HG02885 (cell line): ENCODE data around the gene CD2.

ENCODE experiments used
- ATAC-seq: cut with Tn5 transposase; IDR thresholded peaks from one replicate; pipeline ENCODE4 v1.9.1; 2021; ENCODE audit warnings: mild to moderate bottlenecking; ENCODE audit not compliant: unreplicated experiment, poor library complexity

Gene CD2

GRCh38 chr1:116811321-116811720 is 57.1 kb downstream of the CD2 start:
- no peak for ATAC-seq

DNA sequence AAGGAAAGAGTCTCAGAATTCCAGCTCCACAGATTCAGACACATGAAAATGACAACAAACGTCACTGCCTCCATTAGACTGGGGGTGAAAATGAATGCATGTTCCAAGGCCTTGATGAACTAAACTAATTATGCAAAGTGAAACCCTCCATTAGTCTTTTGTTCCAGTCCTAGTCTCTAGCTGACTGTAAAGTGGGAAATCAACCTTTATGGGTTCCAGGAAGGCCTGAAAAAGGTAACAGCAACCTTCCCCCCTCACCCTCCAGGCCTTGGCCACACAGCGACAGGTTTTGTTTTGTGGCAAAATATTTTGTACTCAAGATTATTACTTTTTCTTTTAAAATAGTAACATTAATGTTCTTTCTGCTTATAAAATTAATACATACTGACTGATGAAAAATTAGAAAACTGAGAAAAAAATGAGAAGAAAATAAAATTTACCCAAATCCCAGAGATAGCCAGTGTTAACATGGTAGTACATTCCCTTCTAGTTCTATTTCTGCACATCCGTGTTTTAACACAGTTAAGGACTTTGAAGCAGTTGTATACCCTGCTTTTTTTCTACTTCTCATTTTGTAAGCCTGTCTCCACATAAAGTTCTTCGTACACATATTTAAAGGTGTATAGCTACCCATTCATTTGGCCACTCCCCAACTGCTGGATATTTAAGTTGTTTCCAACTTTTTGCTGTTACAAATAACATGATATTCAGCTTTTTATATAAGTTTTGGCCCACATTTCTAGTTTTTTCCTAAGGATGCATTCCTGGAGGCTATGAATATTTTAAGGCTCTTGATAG is 60.9 kb downstream of the CD2 start:
- ATAC-seq, result no peak

GRCh38 chr1:116817582-116818064 is 63.4 kb downstream of the CD2 start:
- peak; percentile 57 for ATAC-seq
